ENCODE measurements around the gene GABRG3. TPM values are rescaled to one million over a fixed set of nuclear protein-coding genes. Genes with fewer than 3 reads are reported as not detected.

The GABRG3 gene
- 2.0 and 2.6 TPM in 2 replicates for total RNA-seq (ENCODE audit: low replicate concordance)
- long read RNA-seq, partial matches to known transcripts, result 0 of 1 reads
- long read RNA-seq, other reads (novel, unspliced or antisense), result 1 of 1 reads

- Mint-ChIP-seq H3K27ac (peak within 1 kb of the TSS; percentile 61), H3K27me3 (peaks cover 67% of the 10 kb centered on the region), H3K4me1 (ENCODE audit: unreplicated experiment) (peaks cover 15% of the 10 kb centered on the region), H3K9me3 (no peaks in the 10 kb centered on the region), H3K36me3 (no peaks in the 10 kb centered on the region), H3K4me3 (peak within 1 kb of the TSS; percentile 87)
- no peak for TF ChIP-seq CTCF (conservative IDR thresholded peaks at IDR 0.05)
- DNase-seq (ENCODE audit: extremely low spot score, unreplicated experiment), result no peak
Measured at GRCh38 chr15:26970712-26971210, at the start of gene GABRG3. TSS of gene GABRG3 (plus strand) at chr15:26971181.

- H3K27ac Mint-ChIP-seq, result no peak overlapping the region
- no peak for DNase-seq (ENCODE audit: extremely low spot score, unreplicated experiment)
- no peak overlapping the region for H3K4me3 Mint-ChIP-seq
Measured at GRCh38 chr15:26921433-26921832, 49.5 kb upstream of the GABRG3 start.

GRCh38 chr15:26926081-26926480, 44.9 kb upstream of the GABRG3 start:
- no peak for TF ChIP-seq CTCF (conservative IDR thresholded peaks at IDR 0.05)
- H3K4me1 Mint-ChIP-seq (ENCODE audit: unreplicated experiment), result no peaks in the 10 kb centered on the region
- no peak for DNase-seq (ENCODE audit: extremely low spot score, unreplicated experiment)
- H3K27me3 Mint-ChIP-seq, result no peaks in the 10 kb centered on the region
- H3K27ac Mint-ChIP-seq, result no peak overlapping the region
- H3K4me3 Mint-ChIP-seq, result no peak overlapping the region
- H3K9me3 Mint-ChIP-seq, result no peaks in the 10 kb centered on the region
- H3K36me3 Mint-ChIP-seq, result no peaks in the 10 kb centered on the region

More at GRCh38 chr15:26921433-26921832, 49.5 kb upstream of the GABRG3 start:
- TF ChIP-seq CTCF (conservative IDR thresholded peaks at IDR 0.05), result no peak
- Mint-ChIP-seq H3K4me1 (ENCODE audit: unreplicated experiment) (no peaks in the 10 kb centered on the region), H3K36me3 (no peaks in the 10 kb centered on the region), H3K27me3 (no peaks in the 10 kb centered on the region), H3K9me3 (peaks cover 6% of the 10 kb centered on the region)

- no peak for DNase-seq (ENCODE audit: extremely low spot score, unreplicated experiment)
- no peaks in the 10 kb centered on the region for H3K36me3 Mint-ChIP-seq
- no peak overlapping the region for H3K4me3 Mint-ChIP-seq
- no peaks in the 10 kb centered on the region for H3K4me1 Mint-ChIP-seq (ENCODE audit: unreplicated experiment)
- no peaks in the 10 kb centered on the region for H3K9me3 Mint-ChIP-seq
- peaks cover 3% of the 10 kb centered on the region for H3K27me3 Mint-ChIP-seq
- no peak overlapping the region for H3K27ac Mint-ChIP-seq
- TF ChIP-seq CTCF (conservative IDR thresholded peaks at IDR 0.05), result no peak
Measured at GRCh38 chr15:26928051-26928450, 42.9 kb upstream of the GABRG3 start.

DNA sequence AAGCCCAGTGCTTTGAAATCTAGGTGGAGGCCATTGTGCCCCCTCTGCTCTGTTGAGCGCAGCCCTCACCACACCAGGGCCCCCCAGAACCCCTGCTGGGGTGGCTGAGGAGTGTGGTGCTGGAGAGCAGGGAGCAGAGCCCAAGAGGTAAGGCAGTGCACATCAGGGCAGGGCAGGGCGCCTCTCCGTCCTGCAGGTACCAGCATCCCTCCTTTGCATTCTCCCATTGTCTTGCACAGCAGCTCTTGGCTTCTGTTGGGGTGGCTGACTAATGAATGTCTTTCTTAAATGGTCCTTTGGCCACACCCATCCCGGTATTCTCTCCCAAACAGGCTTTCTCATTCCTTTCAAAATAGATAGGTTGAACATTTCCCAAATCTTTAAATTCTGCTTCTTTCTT, 41.4 kb upstream of the GABRG3 start:
- Mint-ChIP-seq H3K36me3 (no peaks in the 10 kb centered on the region), H3K27me3 (peaks cover 3% of the 10 kb centered on the region), H3K9me3 (no peaks in the 10 kb centered on the region), H3K4me1 (ENCODE audit: unreplicated experiment) (no peaks in the 10 kb centered on the region), H3K27ac (no peak overlapping the region), H3K4me3 (no peak overlapping the region)
- TF ChIP-seq CTCF (conservative IDR thresholded peaks at IDR 0.05), result no peak
- no peak for DNase-seq (ENCODE audit: extremely low spot score, unreplicated experiment)

All from type B pancreatic cell (in vitro differentiated cells).